WTC11 (cell line): ENCODE measurements around the gene ZNF366. TPM values are rescaled to one million over a fixed set of nuclear protein-coding genes. Genes with fewer than 3 reads are reported as not detected.

ENCODE experiments used
- ATAC-seq: fragments of 200-7000 bp; cut with Tn5 transposase; 2 replicates; pipeline ENCODE4 v1.10.0; 2021; ENCODE audit warnings: mild to moderate bottlenecking, moderate library complexity
- CTCF ChIA-PET: fragments of 300-600 bp; sonication (Branson Sonifier 250); formaldehyde crosslinking; loops from one replicate; lab custom pipeline; 2021; ENCODE audit warnings: antibody characterized with exemption; lab: Charles Lee
- POLR2A ChIA-PET: fragments of 350-600 bp; sonication (Branson Sonifier 250); formaldehyde crosslinking; loops from one replicate; lab custom pipeline; 2021; ENCODE audit warnings: antibody characterized with exemption; lab: Charles Lee
- DNase-seq: peaks from one replicate; pipeline ENCODE4 v3.0.0; 2021; ENCODE audit warnings: low spot score
- H3K27ac Mint-ChIP-seq: 2 replicates; pipeline ENCODE4 v1.8.0; 2021; ENCODE audit warnings: mixed read lengths
- H3K27me3 Mint-ChIP-seq: 2 replicates; pipeline ENCODE4 v1.8.0; 2021; ENCODE audit warnings: low read depth, mild to moderate bottlenecking, moderate library complexity, mixed read lengths
- H3K36me3 Mint-ChIP-seq: 2 replicates; pipeline ENCODE4 v1.8.0; 2021; ENCODE audit warnings: mixed read lengths
- H3K4me1 Mint-ChIP-seq: 2 replicates; pipeline ENCODE4 v1.8.0; 2022; ENCODE audit warnings: mixed read lengths
- H3K4me3 Mint-ChIP-seq: 2 replicates; pipeline ENCODE4 v1.8.0; 2021; ENCODE audit warnings: mild to moderate bottlenecking, moderate library complexity, mixed read lengths
- H3K9me3 Mint-ChIP-seq: 2 replicates; pipeline ENCODE4 v1.8.0; 2021; ENCODE audit warnings: mixed read lengths
- ARID4B ChIP-seq: sonication (generic); formaldehyde crosslinking; IDR thresholded peaks from 2 replicates; pipeline ENCODE4 v1.8.0; 2023; ENCODE audit warnings: missing genetic modification reagents, mild to moderate bottlenecking, borderline replicate concordance
- E2F1 ChIP-seq: sonication (generic); formaldehyde crosslinking; IDR thresholded peaks from 2 replicates; pipeline ENCODE4 v1.8.0; 2022; ENCODE audit warnings: mild to moderate bottlenecking, missing genetic modification reagents
- ELF4 ChIP-seq: sonication (generic); formaldehyde crosslinking; IDR thresholded peaks from 2 replicates; pipeline ENCODE4 v1.8.1; 2022; ENCODE audit warnings: low read depth, mild to moderate bottlenecking, moderate library complexity, missing genetic modification reagents
- ETV6 ChIP-seq: sonication (generic); formaldehyde crosslinking; IDR thresholded peaks from 2 replicates; pipeline ENCODE4 v1.8.1; 2022; ENCODE audit warnings: mild to moderate bottlenecking, missing genetic modification reagents
- FOXJ3 ChIP-seq: sonication (generic); formaldehyde crosslinking; IDR thresholded peaks from 2 replicates; pipeline ENCODE4 v1.9.0; 2021; ENCODE audit warnings: missing genetic modification reagents, mild to moderate bottlenecking, borderline replicate concordance
- FOXP4 ChIP-seq: sonication (generic); formaldehyde crosslinking; IDR thresholded peaks from 2 replicates; pipeline ENCODE4 v1.8.0; 2022; ENCODE audit warnings: mild to moderate bottlenecking, missing genetic modification reagents
- JAZF1 ChIP-seq: fragments of 250-450 bp; sonication (Bioruptor Pico); IDR thresholded peaks from 2 replicates; pipeline ENCODE4 v1.9.0; 2021; ENCODE audit warnings: moderate library complexity, mild to moderate bottlenecking, inconsistent platforms
- JUN ChIP-seq: sonication (generic); formaldehyde crosslinking; IDR thresholded peaks from 2 replicates; pipeline ENCODE4 v1.8.0; 2023; ENCODE audit warnings: mild to moderate bottlenecking, missing genetic modification reagents
- MAX ChIP-seq: sonication (generic); formaldehyde crosslinking; IDR thresholded peaks from 2 replicates; pipeline ENCODE4 v1.8.0; 2022; ENCODE audit warnings: mild to moderate bottlenecking, missing genetic modification reagents
- MLX ChIP-seq: sonication (generic); formaldehyde crosslinking; IDR thresholded peaks from 2 replicates; pipeline ENCODE4 v1.8.1; 2023; ENCODE audit warnings: mild to moderate bottlenecking, missing genetic modification reagents, moderate library complexity
- NFATC4 ChIP-seq: fragments of 250-450 bp; sonication (Bioruptor Pico); IDR thresholded peaks from 2 replicates; pipeline ENCODE4 v1.9.0; 2021; ENCODE audit warnings: mild to moderate bottlenecking
- NFE2L1 ChIP-seq: sonication (generic); formaldehyde crosslinking; IDR thresholded peaks from 2 replicates; pipeline ENCODE4 v1.8.1; 2023; ENCODE audit warnings: missing genetic modification reagents
- NR1H2 ChIP-seq: sonication (generic); formaldehyde crosslinking; IDR thresholded peaks from 2 replicates; pipeline ENCODE4 v1.9.0; 2021; ENCODE audit warnings: mild to moderate bottlenecking, moderate library complexity, missing genetic modification reagents
- NR3C1 ChIP-seq: sonication (generic); formaldehyde crosslinking; conservative IDR thresholded peaks from 2 replicates; pipeline ENCODE4 v1.8.1; 2023; ENCODE audit warnings: low read depth, mild to moderate bottlenecking, missing genetic modification reagents
- PRRX2 ChIP-seq: fragments of 250-450 bp; sonication (Bioruptor Pico); IDR thresholded peaks from 2 replicates; pipeline ENCODE4 v1.8.0; 2021; ENCODE audit warnings: mild to moderate bottlenecking
- RELA ChIP-seq: sonication (generic); formaldehyde crosslinking; IDR thresholded peaks from 2 replicates; pipeline ENCODE4 v1.8.1; 2022; ENCODE audit warnings: missing genetic modification reagents, mild to moderate bottlenecking, borderline replicate concordance
- USF1 ChIP-seq: sonication (generic); formaldehyde crosslinking; IDR thresholded peaks from 2 replicates; pipeline ENCODE4 v1.8.0; 2022; ENCODE audit warnings: mild to moderate bottlenecking, missing genetic modification reagents
- USF2 ChIP-seq: sonication (generic); formaldehyde crosslinking; IDR thresholded peaks from 2 replicates; pipeline ENCODE4 v1.8.1; 2023; ENCODE audit warnings: mild to moderate bottlenecking, missing genetic modification reagents, moderate library complexity
- ZBTB21 ChIP-seq: sonication (generic); formaldehyde crosslinking; IDR thresholded peaks from 2 replicates; pipeline ENCODE4 v1.8.1; 2023; ENCODE audit warnings: mild to moderate bottlenecking, missing genetic modification reagents, borderline replicate concordance
- ZNF121 ChIP-seq: sonication (generic); formaldehyde crosslinking; IDR thresholded peaks from 2 replicates; pipeline ENCODE4 v1.8.0; 2023; ENCODE audit warnings: missing genetic modification reagents
- ZNF138 ChIP-seq: sonication (generic); formaldehyde crosslinking; conservative IDR thresholded peaks from 2 replicates; pipeline ENCODE4 v1.8.1; 2022; ENCODE audit warnings: mild to moderate bottlenecking, moderate library complexity, missing genetic modification reagents
- ZNF219 ChIP-seq: sonication (generic); formaldehyde crosslinking; IDR thresholded peaks from 2 replicates; pipeline ENCODE4 v1.8.0; 2023; ENCODE audit warnings: missing genetic modification reagents, mild to moderate bottlenecking, borderline replicate concordance
- ZNF317 ChIP-seq: sonication (generic); formaldehyde crosslinking; IDR thresholded peaks from 2 replicates; pipeline ENCODE4 v1.8.1; 2023; ENCODE audit warnings: low read depth, mild to moderate bottlenecking, moderate library complexity, missing genetic modification reagents, borderline replicate concordance
- ZNF512 ChIP-seq: sonication (generic); formaldehyde crosslinking; IDR thresholded peaks from 2 replicates; pipeline ENCODE4 v1.8.1; 2022; ENCODE audit warnings: missing genetic modification reagents, borderline replicate concordance
- total RNA-seq: library from RNA; stranded (reverse); gene quantifications from 3 replicates; pipeline ENCODE4 v1.2.3, GENCODE V29; 2021

The ZNF366 gene
- total RNA-seq, 1 experiment from 2014 or later = not detected

GRCh38 chr5:72472031-72472430 lies 35.2 kb downstream of the ZNF366 start:
- Mint-ChIP-seq H3K27ac (no peak overlapping the region), H3K9me3 (peaks cover 8% of the 10 kb centered on the region), H3K4me1 (no peaks in the 10 kb centered on the region), H3K36me3 (no peaks in the 10 kb centered on the region), H3K27me3 (no peaks in the 10 kb centered on the region), H3K4me3 (no peak overlapping the region)
- POLR2A ChIA-PET = no interaction called here
- no peak for DNase-seq
- ATAC-seq = no peak
- TF ChIP-seq ZNF317 (CRISPR knock-in tag) = no peak
- no peak for TF ChIP-seq ZBTB21
- no peak for TF ChIP-seq E2F1 (CRISPR knock-in tag)
- no peak for TF ChIP-seq ZNF219 (CRISPR knock-in tag)
- no peak for TF ChIP-seq ARID4B
- TF ChIP-seq NFE2L1 (CRISPR knock-in tag) = no peak
- TF ChIP-seq FOXJ3 (CRISPR knock-in tag) = no peak
- TF ChIP-seq USF1 (CRISPR knock-in tag) = no peak
- TF ChIP-seq MAX (CRISPR knock-in tag) = no peak
- TF ChIP-seq USF2 (CRISPR knock-in tag) = no peak
- TF ChIP-seq MLX (CRISPR knock-in tag) = no peak
- TF ChIP-seq ETV6 = no peak
- no peak for TF ChIP-seq JUN
- CTCF ChIA-PET = no interaction called here

GRCh38 chr5:72470826-72471225 lies 36.4 kb downstream of the ZNF366 start:
- CTCF ChIA-PET = no interaction called here
- Mint-ChIP-seq H3K4me3 (no peak overlapping the region), H3K36me3 (no peaks in the 10 kb centered on the region), H3K27me3 (no peaks in the 10 kb centered on the region), H3K4me1 (no peaks in the 10 kb centered on the region), H3K27ac (no peak overlapping the region), H3K9me3 (peaks cover 3% of the 10 kb centered on the region; the same call in 1 of the 2 replicates)
- DNase-seq = no peak
- POLR2A ChIA-PET = no interaction called here
- ATAC-seq = no peak
- TF ChIP-seq JAZF1 (CRISPR knock-in tag) = no peak
- TF ChIP-seq ZNF121 = no peak
- no peak for TF ChIP-seq ZNF219 (CRISPR knock-in tag)
- TF ChIP-seq MAX (CRISPR knock-in tag) = no peak
- no peak for TF ChIP-seq NFATC4 (CRISPR knock-in tag)
- TF ChIP-seq ZNF138 (CRISPR knock-in tag) = no peak
- TF ChIP-seq PRRX2 = no peak
- no peak for TF ChIP-seq NR1H2
- TF ChIP-seq NR3C1 (CRISPR knock-in tag) = no peak
- TF ChIP-seq ELF4 = no peak
- no peak for TF ChIP-seq RELA (CRISPR knock-in tag)
- TF ChIP-seq ZNF512 = no peak
- TF ChIP-seq FOXP4 = no peak
- TF ChIP-seq FOXJ3 (CRISPR knock-in tag) = no peak
